ENCODE measurements around the gene AGER.
"Not testable (repeated sequence)": the region's sequence is repeated elsewhere in the genome, so short reads cannot be mapped to it uniquely, and the experiment has no call there.

The AGER gene

DNA sequence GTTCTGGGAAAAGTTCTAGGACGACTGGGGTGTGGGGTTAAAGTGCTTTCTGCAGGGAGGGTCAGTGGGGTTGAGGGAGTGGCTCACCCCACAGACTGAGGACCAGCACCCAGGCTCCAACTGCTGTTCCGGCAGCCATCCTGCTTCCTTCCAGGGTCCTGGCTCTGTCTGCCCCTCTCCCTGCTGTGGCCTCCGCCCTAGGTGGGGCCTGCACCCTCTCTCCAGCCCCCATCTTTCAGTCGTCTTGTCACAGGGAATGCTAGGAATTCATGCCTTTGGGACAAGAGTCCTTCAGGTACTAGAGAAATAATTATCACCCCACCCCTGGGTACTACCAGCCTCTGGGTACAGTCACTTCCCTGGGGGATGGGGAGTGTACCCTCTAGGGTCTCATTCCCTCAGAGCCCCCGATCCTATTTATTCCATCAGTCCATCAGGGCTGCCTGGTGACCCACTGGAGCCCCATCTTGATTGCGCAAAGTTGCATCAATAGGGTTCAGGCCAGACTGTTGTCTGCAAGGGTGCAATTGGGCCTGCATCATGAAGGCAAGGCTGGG is at the start of gene AGER:
Gene AGER (minus strand): TSS at position 170 of the 557 bp plus-strand sequence. CDS start 31 bp downstream, at position 139.
- DNase-seq (ENCODE audit: low read depth in 2 of 2), result no peak

DNA sequence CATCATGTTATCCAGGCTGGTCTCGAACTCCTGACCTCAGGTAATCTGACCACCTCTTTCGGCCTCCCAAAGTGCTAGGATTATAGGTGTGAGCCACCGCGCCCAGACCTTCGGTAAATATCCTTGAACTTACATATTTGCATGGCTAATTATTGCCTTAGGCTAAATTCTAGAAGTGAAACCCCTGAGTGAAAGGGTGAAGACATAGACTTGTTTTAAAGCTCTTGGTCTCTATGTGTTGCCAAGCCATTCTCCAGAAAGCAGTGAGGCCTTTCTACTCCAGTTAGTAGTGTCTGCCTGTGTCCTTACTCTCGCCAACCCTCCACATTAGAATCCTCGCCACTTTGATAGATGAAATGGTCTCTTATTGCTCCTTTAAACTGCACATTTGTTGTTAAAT is 42.4 kb upstream of the AGER start:
- DNase-seq (ENCODE audit: low read depth in 2 of 2), result no peak

GRCh38 chr6:32224696-32225095 is 40.6 kb upstream of the AGER start:
- DNase-seq (ENCODE audit: low read depth in 2 of 2), result no peak

DNA sequence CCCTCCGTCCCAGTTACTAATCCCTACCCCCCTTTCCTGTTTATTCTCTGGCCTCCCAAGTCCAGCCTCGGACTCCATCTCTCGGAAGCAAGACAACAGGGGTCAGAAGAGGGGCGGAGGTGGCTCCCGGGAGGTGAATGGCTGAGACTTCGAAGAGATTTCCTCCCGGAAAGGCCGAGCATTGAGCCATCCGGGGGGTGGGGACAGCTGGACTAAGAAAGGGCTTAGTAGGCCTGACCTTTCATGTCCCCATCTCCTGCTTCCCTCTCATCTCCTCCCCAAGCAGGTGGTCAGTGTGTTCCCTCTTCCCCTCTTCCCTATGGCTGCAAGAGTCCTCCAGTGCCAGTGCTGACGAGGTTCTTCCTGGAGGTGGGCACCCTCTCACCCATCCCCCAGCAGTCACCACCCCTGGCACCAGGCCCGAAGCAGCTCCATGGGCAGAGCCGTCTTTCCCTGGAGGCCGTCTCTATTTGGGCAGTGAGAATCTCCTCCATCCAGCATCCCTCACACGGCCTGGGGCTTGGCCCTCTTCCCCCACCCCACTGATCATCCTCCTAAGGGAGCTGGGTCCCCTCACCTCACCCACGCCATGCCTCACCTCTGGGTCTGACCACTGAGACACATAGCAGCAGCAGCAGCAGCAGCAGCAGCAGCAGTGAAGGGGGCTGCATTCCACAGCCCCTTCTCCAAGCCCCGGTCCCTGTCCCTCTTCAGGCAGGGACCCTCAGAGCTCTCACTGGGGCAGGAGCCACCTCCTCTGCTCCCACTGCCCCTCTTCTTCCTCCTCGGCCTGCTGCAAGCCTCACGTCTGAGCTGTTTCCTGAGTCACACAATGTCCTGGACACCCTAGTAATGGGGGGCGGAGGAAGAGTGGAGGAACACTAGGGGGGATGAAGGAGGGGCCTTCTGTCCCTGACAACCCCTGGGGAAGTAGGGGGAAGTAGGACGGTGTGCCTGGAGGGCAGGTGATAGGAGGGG is 39.5 kb upstream of the AGER start, which contains the start of gene NOTCH4:
Gene NOTCH4 (minus strand): TSS at position 810 of the 978 bp plus-strand sequence. CDS start 139 bp downstream, at position 671.
- no peak for DNase-seq (ENCODE audit: low read depth in 2 of 2)

GRCh38 chr6:32222333-32223230 is 38.5 kb upstream of the AGER start:
- DNase-seq (ENCODE audit: low read depth in 2 of 2), result no peak

DNA sequence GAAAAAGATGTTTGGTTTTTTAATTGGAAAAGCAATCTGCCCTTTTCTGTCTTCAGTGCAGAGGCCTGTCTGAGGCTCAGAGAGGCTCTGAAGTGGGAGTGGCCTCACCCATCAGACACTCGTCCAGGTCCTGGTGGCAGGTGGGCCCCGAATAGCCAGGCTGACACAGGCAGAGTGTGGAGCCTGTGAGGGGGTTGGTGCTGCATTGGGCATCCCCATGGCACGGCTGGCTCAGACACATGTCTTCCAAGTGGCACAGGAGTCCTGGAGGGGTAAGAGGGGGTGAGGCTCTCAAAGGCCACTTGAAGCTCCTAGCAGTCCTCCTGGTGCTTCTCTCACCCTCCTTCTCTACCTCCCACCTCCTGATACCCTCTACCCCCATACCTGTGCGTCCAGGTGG is 36.0 kb upstream of the AGER start:
- no peak for DNase-seq (ENCODE audit: low read depth in 2 of 2)

GRCh38 chr6:32218167-32218566 is 34.1 kb upstream of the AGER start:
- no peak for DNase-seq (ENCODE audit: low read depth in 2 of 2)

- DNase-seq (ENCODE audit: low read depth in 2 of 2), result no peak
These were observed 32.9 kb upstream of the AGER start for GRCh38 chr6:32216998-32217397.

GRCh38 chr6:32216285-32216684 is 32.2 kb upstream of the AGER start:
- no peak for DNase-seq (ENCODE audit: low read depth in 2 of 2)

DNA sequence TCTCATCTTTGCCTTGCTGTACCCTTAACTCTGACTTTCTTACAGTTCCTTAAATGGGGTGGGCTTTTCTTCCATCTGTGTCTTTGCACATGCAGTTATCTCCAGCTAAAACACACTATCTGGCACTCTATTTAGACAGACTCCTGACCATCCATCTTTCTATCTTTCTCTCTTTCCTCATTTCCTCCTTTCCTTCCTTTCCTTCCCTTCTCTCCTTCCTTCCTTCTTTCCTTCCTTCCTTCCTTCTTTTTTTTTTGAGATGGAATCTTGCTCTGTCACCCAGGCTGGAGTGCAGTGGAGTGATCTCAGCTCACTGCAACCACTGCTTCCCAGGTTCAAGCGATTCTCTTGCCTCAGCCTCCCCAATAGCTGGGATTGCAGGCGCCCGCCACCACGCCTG is 31.6 kb upstream of the AGER start:
- no peak for DNase-seq (ENCODE audit: low read depth in 2 of 2)

GRCh38 chr6:32214126-32214525 is 30.1 kb upstream of the AGER start:
- DNase-seq (ENCODE audit: low read depth in 2 of 2), result no peak

DNA sequence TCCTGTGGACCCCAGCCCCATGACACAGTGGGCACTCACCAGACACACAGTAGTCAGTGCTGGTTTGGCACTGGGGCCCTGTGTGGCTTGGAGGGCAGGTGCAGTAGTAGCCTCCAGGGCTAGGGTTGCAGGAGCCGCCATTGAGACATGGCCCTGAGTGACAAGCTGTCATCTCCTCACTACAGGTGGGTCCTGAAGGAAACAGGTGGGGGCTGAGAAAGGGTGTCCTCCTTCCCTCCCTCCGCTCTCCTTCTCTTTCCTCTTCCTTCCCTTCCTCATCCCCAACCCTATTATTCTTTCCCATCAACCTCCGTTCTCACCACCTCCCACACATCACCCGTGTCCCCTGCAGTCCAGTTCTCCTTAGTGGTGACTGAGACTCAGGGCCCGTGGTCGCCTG is 29.6 kb upstream of the AGER start:
- DNase-seq (ENCODE audit: low read depth in 2 of 2), result no peak

DNA sequence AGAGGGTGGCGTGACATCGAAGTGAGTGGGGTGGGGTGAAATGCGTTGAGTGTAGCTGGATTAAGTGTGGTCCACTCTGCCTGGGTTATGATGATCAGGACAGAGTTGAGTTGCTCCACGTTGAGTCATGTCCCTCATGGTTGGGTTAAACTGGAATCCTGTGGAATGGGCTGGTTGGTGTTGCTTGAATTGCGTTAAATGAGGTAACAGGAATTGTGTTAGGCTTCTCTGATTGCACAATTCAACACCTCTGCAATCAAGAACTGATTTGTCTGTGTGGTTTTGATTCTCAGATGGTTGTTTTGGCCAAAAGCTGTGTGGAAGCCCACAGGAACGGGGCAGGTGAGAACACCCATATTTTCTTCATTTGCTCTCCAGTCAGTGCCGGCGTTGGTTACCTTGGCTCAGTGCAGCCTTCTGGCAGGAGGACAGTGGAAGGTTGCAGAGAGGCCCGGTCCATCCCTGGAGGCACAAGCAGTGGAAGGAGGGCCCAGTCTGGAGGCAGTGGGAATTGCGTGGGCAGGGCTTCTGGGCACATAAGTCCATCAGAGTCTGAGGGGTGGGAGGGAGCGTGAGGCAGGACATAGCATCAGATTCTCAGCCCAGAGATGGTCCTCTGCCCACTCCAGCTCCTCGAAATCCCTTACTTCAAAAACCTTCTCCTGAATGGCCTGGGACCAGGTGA is 28.2 kb upstream of the AGER start:
- no peak for DNase-seq (ENCODE audit: low read depth in 2 of 2)

DNA sequence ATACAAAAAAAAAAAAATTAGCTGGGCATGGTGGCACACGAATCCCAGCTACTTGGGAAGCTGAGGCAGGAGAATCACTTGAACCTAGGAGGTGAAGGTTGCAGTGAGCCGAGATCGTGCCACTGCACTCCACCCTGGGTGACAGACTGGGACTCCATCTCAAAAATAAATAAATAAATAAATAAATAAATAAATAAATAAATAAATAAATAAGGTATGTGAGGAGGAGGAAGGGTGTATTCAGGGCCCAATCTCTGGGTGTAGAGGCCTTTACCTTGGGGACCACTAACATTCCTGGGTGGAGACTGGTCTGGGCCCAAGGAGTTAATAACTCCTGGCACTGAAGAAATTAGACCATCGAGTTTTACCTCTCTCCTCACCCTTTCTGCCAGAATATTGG is 27.4 kb upstream of the AGER start:
- not testable (repeated sequence) for DNase-seq (ENCODE audit: low read depth in 2 of 2)

DNA sequence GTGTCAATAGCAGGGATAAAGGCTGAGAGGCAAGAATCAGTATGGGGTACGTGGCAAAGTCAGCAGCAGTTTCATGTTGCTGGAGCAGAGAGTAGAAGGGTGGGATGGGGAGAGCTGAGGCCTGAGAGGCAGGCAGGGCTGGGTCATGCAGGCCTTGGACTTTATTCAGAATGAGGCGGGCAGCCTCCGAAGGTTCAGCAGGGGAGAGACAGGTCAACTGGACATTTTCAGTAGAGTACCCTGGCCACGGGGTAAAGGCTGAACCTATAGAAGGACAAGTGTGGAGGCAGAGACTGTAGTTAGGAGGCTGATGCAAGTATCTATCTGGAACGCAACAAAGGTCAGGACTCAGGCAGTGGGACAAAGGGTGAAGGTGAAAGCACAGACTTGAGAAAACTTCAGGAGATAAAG is 26.1 kb upstream of the AGER start:
- no peak for DNase-seq (ENCODE audit: low read depth in 2 of 2)

DNA sequence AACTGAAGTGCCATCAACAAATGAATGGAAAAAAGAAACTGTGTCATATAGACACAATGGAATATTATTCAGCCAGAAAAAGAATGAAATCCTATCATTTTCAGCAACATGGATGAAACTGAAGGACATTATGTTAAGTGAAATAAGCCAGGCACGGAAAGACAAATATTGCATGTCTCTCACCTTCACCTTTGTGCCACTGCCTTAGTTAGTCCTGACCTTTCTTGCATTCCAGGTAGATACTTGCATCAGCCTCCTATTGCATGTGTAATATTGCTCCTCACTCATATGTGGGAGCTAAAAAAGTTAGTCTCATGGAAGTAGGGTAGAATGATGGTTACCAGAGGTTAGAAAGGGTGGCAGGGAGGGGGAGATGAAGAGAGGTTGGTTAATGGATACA is 24.9 kb upstream of the AGER start:
- DNase-seq (ENCODE audit: low read depth in 2 of 2), result no peak

GRCh38 chr6:32204268-32204715 is 20.2 kb upstream of the AGER start:
- DNase-seq (ENCODE audit: low read depth in 2 of 2), result no peak

GRCh38 chr6:32203426-32204267 is 19.6 kb upstream of the AGER start:
- no peak for DNase-seq (ENCODE audit: low read depth in 2 of 2)

DNA sequence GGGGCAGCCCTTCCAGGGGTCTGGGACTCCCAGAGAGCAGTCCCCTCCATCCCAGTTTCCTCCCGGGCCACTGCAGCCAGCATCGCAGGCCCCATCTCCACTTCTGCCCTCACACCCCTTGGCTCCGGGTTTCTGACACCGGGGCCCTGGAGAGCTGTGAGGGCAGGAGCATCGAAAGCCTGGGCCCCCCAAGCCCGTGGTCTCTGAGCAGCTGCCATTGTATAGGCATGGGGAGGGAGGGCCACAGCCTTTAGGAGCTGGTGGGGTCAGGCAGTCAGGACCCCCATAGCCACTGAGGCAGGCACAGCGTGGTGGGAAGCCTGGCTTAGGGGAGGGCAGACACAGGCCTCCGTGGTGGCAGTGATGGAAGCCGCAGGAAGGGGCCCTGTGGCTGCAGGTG is 18.1 kb upstream of the AGER start:
- DNase-seq (ENCODE audit: low read depth in 2 of 2), result no peak

DNA sequence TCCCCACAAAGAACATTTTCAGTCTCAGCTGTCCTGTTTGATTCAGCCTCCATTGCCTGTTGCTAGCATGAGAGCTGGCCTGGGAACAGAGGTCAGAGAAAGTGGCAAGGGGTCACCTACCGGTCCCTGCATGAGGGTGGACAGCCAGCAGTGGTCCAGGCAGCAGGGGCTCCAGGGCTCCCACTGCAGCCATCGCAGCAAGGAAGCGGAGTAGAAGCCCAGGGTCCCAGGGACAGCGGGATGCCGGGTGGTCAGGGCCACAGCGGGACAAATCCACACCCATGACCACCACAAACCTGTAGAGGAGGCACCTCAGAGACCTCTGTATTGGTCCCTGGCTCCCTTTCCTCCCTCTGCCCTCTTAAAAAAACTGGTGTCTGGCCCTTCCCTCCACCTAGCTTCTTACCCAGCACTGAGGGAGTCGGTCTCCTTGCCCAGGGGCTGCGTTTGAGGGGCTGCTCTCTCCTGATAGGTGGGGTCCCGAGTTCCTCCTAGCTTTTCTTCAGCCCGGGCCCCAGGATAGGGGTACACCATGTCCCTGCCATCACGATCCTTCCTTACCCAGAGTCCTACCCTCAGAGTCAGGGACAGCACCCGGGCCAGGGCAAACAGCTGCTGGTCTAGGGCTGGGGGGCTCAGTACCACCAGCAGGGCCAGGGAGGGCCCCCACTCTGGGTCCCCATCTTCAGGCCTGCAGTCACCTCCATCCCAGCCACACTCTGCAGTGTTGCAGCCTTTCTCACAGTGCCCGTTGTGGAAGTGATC is 16.8 kb upstream of the AGER start:
- no peak for DNase-seq (ENCODE audit: low read depth in 2 of 2)
